HG03066 (cell line): ENCODE data around the gene C1orf226.
"Not testable (repeated sequence)": the region's sequence is repeated elsewhere in the genome, so short reads cannot be mapped to it uniquely, and the experiment has no call there.

Source experiments
- ATAC-seq: cut with Tn5 transposase; IDR thresholded peaks from one replicate; pipeline ENCODE4 v1.9.1; 2021; ENCODE audit warnings: low read depth; ENCODE audit not compliant: unreplicated experiment

C1orf226 gene

GRCh38 chr1:162381383-162381782 is at the start of gene C1orf226:
C1orf226 (plus strand) TSS chr1:162381728; CDS start chr1:162381902, 174 bp downstream.
- no peak for ATAC-seq

GRCh38 chr1:162333991-162334390 is 47.5 kb upstream of the C1orf226 start:
- ATAC-seq = no peak

- no peak for ATAC-seq
Measured at GRCh38 chr1:162335126-162335525, 46.4 kb upstream of the C1orf226 start.

GRCh38 chr1:162336621-162337285 is 44.8 kb upstream of the C1orf226 start:
- ATAC-seq = no peak

- ATAC-seq = no peak
Measured at GRCh38 chr1:162342452-162342983, 39.0 kb upstream of the C1orf226 start.

- no peak for ATAC-seq
Measured at GRCh38 chr1:162343470-162343869, 38.1 kb upstream of the C1orf226 start.

- ATAC-seq = no peak
Measured at GRCh38 chr1:162347281-162347680, 34.2 kb upstream of the C1orf226 start.

GRCh38 chr1:162349635-162350330 is 31.7 kb upstream of the C1orf226 start:
- ATAC-seq = no peak

GRCh38 chr1:162351246-162351842 is 30.2 kb upstream of the C1orf226 start:
- ATAC-seq = no peak

GRCh38 chr1:162351874-162352273 is 29.7 kb upstream of the C1orf226 start:
- ATAC-seq = not testable (repeated sequence)

- ATAC-seq = no peak
Measured at GRCh38 chr1:162353078-162353477, 28.4 kb upstream of the C1orf226 start.

- ATAC-seq = no peak
Measured at GRCh38 chr1:162353702-162354101, 27.8 kb upstream of the C1orf226 start.

- ATAC-seq = no peak
Measured at GRCh38 chr1:162357681-162358266, 23.8 kb upstream of the C1orf226 start.

- no peak for ATAC-seq
Measured at GRCh38 chr1:162358928-162359327, 22.6 kb upstream of the C1orf226 start.

- ATAC-seq = no peak
Measured at GRCh38 chr1:162359523-162360236, 21.8 kb upstream of the C1orf226 start.

GRCh38 chr1:162360237-162360873 is 21.2 kb upstream of the C1orf226 start:
- ATAC-seq = no peak

- no peak for ATAC-seq
Measured at GRCh38 chr1:162360874-162361260, 20.7 kb upstream of the C1orf226 start.

GRCh38 chr1:162361349-162361748 is 20.2 kb upstream of the C1orf226 start:
- peak; percentile 15 for ATAC-seq

- ATAC-seq = no peak
Measured at GRCh38 chr1:162363823-162364222, 17.7 kb upstream of the C1orf226 start.

- ATAC-seq = no peak
Measured at GRCh38 chr1:162364498-162364897, 17.0 kb upstream of the C1orf226 start.
